PC-9 (cell line): ENCODE measurements around the gene OPTC. TPM values are rescaled to one million over a fixed set of nuclear protein-coding genes. Genes with fewer than 3 reads are reported as not detected.

Source experiments
- BruUV-seq: library from RNA; stranded (reverse); fragments of 400-500 nt; replicated peaks from 2 replicates; lab custom pipeline; 2021; lab: Mats Ljungman, UMichigan
- CTCF ChIA-PET: fragments of 300-600 bp; sonication (Branson Sonifier 250); formaldehyde crosslinking; loops from one replicate; lab custom pipeline; 2022; ENCODE audit warnings: antibody characterized with exemption; lab: Charles Lee
- POLR2A ChIA-PET: fragments of 300-600 bp; sonication (Branson Sonifier 250); formaldehyde crosslinking; loops from one replicate; lab custom pipeline; 2022; ENCODE audit warnings: antibody characterized with exemption; ENCODE audit not compliant: unreplicated experiment; lab: Charles Lee
- DNase-seq, 2 experiments: peaks; one replicate each; pipeline versions ENCODE4 v3.0.0 to v3.0.0-alpha.2; 2015 to 2022; ENCODE audit warnings: mixed read lengths in 1 of 2
- H2AFZ ChIP-seq: fragments of 200-600 bp; sonication (generic); 2 replicates; pipeline ENCODE4 v1.8.1; 2017; ENCODE audit warnings: antibody characterized with exemption
- H3F3A ChIP-seq: fragments of 200-600 bp; sonication (generic); 2 replicates; pipeline ENCODE4 v1.8.1; 2017; ENCODE audit warnings: antibody characterized with exemption, mild to moderate bottlenecking, low read depth; ENCODE audit not compliant: insufficient read depth
- H3K27ac ChIP-seq: fragments of 200-600 bp; sonication (generic); 2 replicates; pipeline ENCODE4 v1.6.1; 2016; ENCODE audit warnings: mixed run types
- H3K27me3 ChIP-seq: fragments of 200-600 bp; sonication (generic); 2 replicates; pipeline ENCODE4 v1.6.1; 2016; ENCODE audit warnings: low read depth, mixed run types; ENCODE audit not compliant: insufficient read depth
- H3K36me3 ChIP-seq: fragments of 200-600 bp; sonication (generic); 2 replicates; pipeline ENCODE4 v1.6.1; 2016; ENCODE audit warnings: low read depth, mixed run types
- H3K4me1 ChIP-seq: fragments of 200-600 bp; sonication (generic); replicated peaks from 2 replicates; pipeline ENCODE4 v1.6.1; 2016; ENCODE audit warnings: mixed run types; ENCODE audit not compliant: insufficient read depth
- H3K4me2 ChIP-seq: fragments of 200-600 bp; sonication (generic); 2 replicates; pipeline ENCODE4 v1.6.1; 2017; ENCODE audit warnings: mixed run types
- H3K4me3 ChIP-seq: fragments of 200-600 bp; sonication (generic); 2 replicates; pipeline ENCODE4 v1.6.1; 2016; ENCODE audit warnings: mixed run types
- H3K79me2 ChIP-seq: fragments of 200-600 bp; sonication (generic); 2 replicates; pipeline ENCODE4 v1.6.1; 2017; ENCODE audit warnings: low read depth, mixed run types
- H3K9me2 ChIP-seq: fragments of 200-600 bp; sonication (generic); 2 replicates; pipeline ENCODE4 v1.8.1; 2017; ENCODE audit warnings: mild to moderate bottlenecking; ENCODE audit not compliant: insufficient read depth
- H3K9me3 ChIP-seq: fragments of 200-600 bp; sonication (generic); 2 replicates; pipeline ENCODE4 v1.8.1; 2016; ENCODE audit warnings: low read depth; ENCODE audit not compliant: insufficient read depth
- H4K20me1 ChIP-seq: fragments of 200-600 bp; sonication (generic); 2 replicates; pipeline ENCODE4 v1.8.1; 2017; ENCODE audit not compliant: insufficient read depth
- EZH2 ChIP-seq: fragments of 200-600 bp; sonication (generic); IDR thresholded peaks from 2 replicates; pipeline ENCODE4 v1.8.0; 2017; ENCODE audit warnings: antibody characterized with exemption, low read depth
- intact Hi-C: fragments of 100-400 bp; cut with micrococcal nuclease; formaldehyde crosslinking; loops from one replicate; pipeline ENCODE4 v1.10.0; 2022; ENCODE audit not compliant: unreplicated experiment
- total RNA-seq: library from RNA; stranded (reverse); gene quantifications from 2 replicates; pipeline ENCODE4 v1.2.3, GENCODE V29; 2021
- TF ChIP-seq, protein P1 (sequence below): fragments of 200-600 bp; sonication (generic); conservative IDR thresholded peaks from 2 replicates; pipeline ENCODE4 v1.6.1; 2017; ENCODE audit warnings: mixed run types, antibody characterized with exemption, mild to moderate bottlenecking, moderate library complexity

The OPTC gene
- total RNA-seq, 1 experiment from 2014 or later: not detected

DNA sequence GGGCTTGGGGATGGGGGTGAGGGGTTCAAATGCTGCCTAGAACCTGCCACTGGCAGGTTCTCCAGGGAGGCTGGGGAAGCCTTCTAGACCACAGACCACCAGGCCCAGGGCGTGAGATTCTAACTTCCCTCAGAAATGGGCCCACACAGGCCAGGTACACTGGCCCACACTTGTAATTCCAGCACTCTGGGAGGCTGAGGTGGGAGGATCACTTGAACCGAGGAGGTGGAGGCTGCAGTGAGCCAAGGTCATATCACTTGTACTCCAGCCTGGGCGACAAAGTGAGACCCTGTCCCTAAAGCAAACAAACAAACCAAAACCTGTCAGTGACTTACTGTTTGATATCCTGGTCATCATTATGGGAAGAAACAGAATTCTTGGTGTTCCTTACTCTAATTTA lies 31.7 kb downstream of the OPTC start:
- no TSS peak for BruUV-seq
- H3K36me3 ChIP-seq: no peaks in the 10 kb centered on the region
- no peak for DNase-seq
- H3K9me2 ChIP-seq: no peaks in the 10 kb centered on the region
- H3K27me3 ChIP-seq: no peaks in the 10 kb centered on the region
- peaks cover 41% of the 10 kb centered on the region for H3K4me1 ChIP-seq
- CTCF ChIA-PET: interaction anchor here (0.7 kb wide), 1 partner anchor 119 kb away, joined by 11 read pairs; no protein-coding TSS in a partner anchor
- POLR2A ChIA-PET: no interaction called here
- H3K27ac ChIP-seq: no peak overlapping the region
- intact Hi-C loops: no loop called here
- peaks cover 21% of the 10 kb centered on the region; the same call in 1 of the 2 replicates for H3F3A ChIP-seq
- H2AFZ ChIP-seq: no peak overlapping the region
- H3K4me2 ChIP-seq: peak overlapping the region; percentile 70; the same call in 1 of the 2 replicates
- TF ChIP-seq EZH2: no peak
- TF ChIP-seq, protein P1, sequence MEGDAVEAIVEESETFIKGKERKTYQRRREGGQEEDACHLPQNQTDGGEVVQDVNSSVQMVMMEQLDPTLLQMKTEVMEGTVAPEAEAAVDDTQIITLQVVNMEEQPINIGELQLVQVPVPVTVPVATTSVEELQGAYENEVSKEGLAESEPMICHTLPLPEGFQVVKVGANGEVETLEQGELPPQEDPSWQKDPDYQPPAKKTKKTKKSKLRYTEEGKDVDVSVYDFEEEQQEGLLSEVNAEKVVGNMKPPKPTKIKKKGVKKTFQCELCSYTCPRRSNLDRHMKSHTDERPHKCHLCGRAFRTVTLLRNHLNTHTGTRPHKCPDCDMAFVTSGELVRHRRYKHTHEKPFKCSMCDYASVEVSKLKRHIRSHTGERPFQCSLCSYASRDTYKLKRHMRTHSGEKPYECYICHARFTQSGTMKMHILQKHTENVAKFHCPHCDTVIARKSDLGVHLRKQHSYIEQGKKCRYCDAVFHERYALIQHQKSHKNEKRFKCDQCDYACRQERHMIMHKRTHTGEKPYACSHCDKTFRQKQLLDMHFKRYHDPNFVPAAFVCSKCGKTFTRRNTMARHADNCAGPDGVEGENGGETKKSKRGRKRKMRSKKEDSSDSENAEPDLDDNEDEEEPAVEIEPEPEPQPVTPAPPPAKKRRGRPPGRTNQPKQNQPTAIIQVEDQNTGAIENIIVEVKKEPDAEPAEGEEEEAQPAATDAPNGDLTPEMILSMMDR: no peak
- H4K20me1 ChIP-seq: no peaks in the 10 kb centered on the region
- H3K79me2 ChIP-seq: no peaks in the 10 kb centered on the region
- H3K4me3 ChIP-seq: no peak overlapping the region
- no peaks in the 10 kb centered on the region for H3K9me3 ChIP-seq

- Histone ChIP-seq H3K27ac (peak overlapping the region; percentile 40), H3K9me3 (no peaks in the 10 kb centered on the region), H3K9me2 (no peaks in the 10 kb centered on the region), H3K4me2 (peak overlapping the region; percentile 70), H3F3A (peaks cover 23% of the 10 kb centered on the region; the same call in 1 of the 2 replicates), H4K20me1 (no peaks in the 10 kb centered on the region), H3K4me3 (no peak overlapping the region), H3K36me3 (no peaks in the 10 kb centered on the region), H2AFZ (no peak overlapping the region; the same call in 1 of the 2 replicates), H3K27me3 (no peaks in the 10 kb centered on the region), H3K79me2 (no peaks in the 10 kb centered on the region), H3K4me1 (peaks cover 36% of the 10 kb centered on the region)
- CTCF ChIA-PET: no interaction called here
- TF ChIP-seq, protein P1: no peak
- TF ChIP-seq EZH2: no peak
- intact Hi-C loops: no loop called here
- no TSS peak for BruUV-seq
- no peak for DNase-seq
- POLR2A ChIA-PET: interaction anchor here (0.9 kb wide), 1 partner anchor 18 kb away, joined by 4 read pairs; no protein-coding TSS in a partner anchor
Measured at GRCh38 chr1:203526130-203526529, 32.2 kb downstream of the OPTC start.

GRCh38 chr1:203526572-203526971 lies 32.6 kb downstream of the OPTC start:
- H3K4me1 ChIP-seq: peaks cover 32% of the 10 kb centered on the region
- no peak overlapping the region; the same call in 1 of the 2 replicates for H2AFZ ChIP-seq
- BruUV-seq: no TSS peak
- no peaks in the 10 kb centered on the region for H3K79me2 ChIP-seq
- intact Hi-C loops: no loop called here
- H4K20me1 ChIP-seq: no peaks in the 10 kb centered on the region
- no peaks in the 10 kb centered on the region for H3K9me2 ChIP-seq
- TF ChIP-seq, protein P1: no peak
- TF ChIP-seq EZH2: no peak
- peaks cover 23% of the 10 kb centered on the region; the same call in 1 of the 2 replicates for H3F3A ChIP-seq
- peak overlapping the region; percentile 70 for H3K4me2 ChIP-seq
- H3K4me3 ChIP-seq: no peak overlapping the region
- POLR2A ChIA-PET: interaction anchor here (0.6 to 0.9 kb wide), 3 partner anchors 19 to 32 kb away, joined by 3 to 7 read pairs (median 4); no protein-coding TSS in a partner anchor
- no peaks in the 10 kb centered on the region for H3K36me3 ChIP-seq
- H3K9me3 ChIP-seq: no peaks in the 10 kb centered on the region
- peak overlapping the region; percentile 40 for H3K27ac ChIP-seq
- H3K27me3 ChIP-seq: no peaks in the 10 kb centered on the region
- DNase-seq: peak in 1 of 2 experiments; percentile 55
- CTCF ChIA-PET: interaction anchor here (0.5 kb wide), 1 partner anchor 22 kb away, joined by 10 read pairs; no protein-coding TSS in a partner anchor
